ENCODE data around the gene GMPR2.
A peak's percentile ranks its signal among the peaks of the same experiment; 100 is the strongest.
"Not testable (repeated sequence)": the region's sequence is repeated elsewhere in the genome, so short reads cannot be mapped to it uniquely, and the experiment has no call there.

The GMPR2 gene

GRCh38 chr14:24203249-24203886, 29.4 kb upstream of the GMPR2 start:
- FAIRE-seq = not testable (repeated sequence)

- no peak for FAIRE-seq
Observed at GRCh38 chr14:24204163-24205146, 28.3 kb upstream of the GMPR2 start.

GRCh38 chr14:24206260-24207103, 26.2 kb upstream of the GMPR2 start:
- no peak for FAIRE-seq

- FAIRE-seq = no peak
Observed at GRCh38 chr14:24207104-24207551, 25.6 kb upstream of the GMPR2 start.

GRCh38 chr14:24207625-24208024, 25.1 kb upstream of the GMPR2 start:
- no peak for FAIRE-seq

GRCh38 chr14:24211311-24211710, 21.4 kb upstream of the GMPR2 start:
- no peak for FAIRE-seq

GRCh38 chr14:24212924-24213865, 19.5 kb upstream of the GMPR2 start, which contains the start of gene CHMP4A:
CHMP4A (minus strand) TSS chr14:24213488; CDS start chr14:24213439, 49 bp downstream.
- peak; percentile 62 for FAIRE-seq

- no peak for FAIRE-seq
Observed at GRCh38 chr14:24213866-24214662, 18.7 kb upstream of the GMPR2 start.

GRCh38 chr14:24215495-24216344, 17.0 kb upstream of the GMPR2 start, which contains the start of gene MDP1:
MDP1 (minus strand) TSS chr14:24216066; CDS start chr14:24215955, 111 bp downstream.
- no peak for FAIRE-seq

- no peak for FAIRE-seq
Observed at GRCh38 chr14:24216345-24216699, 16.4 kb upstream of the GMPR2 start.

- not testable (repeated sequence) for FAIRE-seq
Observed at GRCh38 chr14:24216876-24217275, 15.9 kb upstream of the GMPR2 start.

- FAIRE-seq = no peak
Observed at GRCh38 chr14:24219080-24219479, 13.6 kb upstream of the GMPR2 start.

GRCh38 chr14:24219521-24219920, 13.2 kb upstream of the GMPR2 start:
- no peak for FAIRE-seq

GRCh38 chr14:24222987-24223386, 9.7 kb upstream of the GMPR2 start:
- not testable (repeated sequence) for FAIRE-seq

GRCh38 chr14:24224618-24225071, 8.1 kb upstream of the GMPR2 start:
- no peak for FAIRE-seq

- FAIRE-seq = no peak
Observed at GRCh38 chr14:24226473-24226872, 6.3 kb upstream of the GMPR2 start.

- no peak for FAIRE-seq
Observed at GRCh38 chr14:24228902-24229301, 3.8 kb upstream of the GMPR2 start.

- FAIRE-seq = no peak
Observed at GRCh38 chr14:24231263-24232120, 1.2 kb upstream of the GMPR2 start.
